Measurements from ENCODE around the gene SLC8A1. TPM values are rescaled to one million over a fixed set of nuclear protein-coding genes. Genes with fewer than 3 reads are reported as not detected.

The SLC8A1 gene
- total RNA-seq, 2 donors from 2014 or later: 4.7 to 6.3 TPM

DNA sequence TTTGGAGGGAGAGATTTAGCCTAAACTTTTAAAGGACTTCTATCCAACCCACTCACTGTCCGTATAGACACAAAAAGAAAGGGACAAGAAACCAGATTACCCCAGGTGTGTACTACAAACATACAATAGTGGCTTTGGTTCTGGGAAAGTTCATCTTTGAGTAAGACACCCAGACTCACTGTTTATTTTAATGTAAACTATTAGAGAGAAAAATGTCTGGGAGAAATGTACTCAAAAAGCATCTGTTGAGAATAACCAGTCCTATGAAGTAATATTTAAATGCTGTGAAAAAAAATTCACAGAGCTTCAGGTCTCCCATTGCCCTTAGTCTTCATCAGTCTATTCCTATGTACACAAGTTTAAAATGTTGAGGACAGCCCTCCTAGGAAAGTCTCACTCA lies 107.5 kb downstream of the SLC8A1 start:
- H3K9me3 Mint-ChIP-seq: no peaks in the 10 kb centered on the region
- no peak overlapping the region for H3K4me3 ChIP-seq (ENCODE audit: low read length)
- H3K9ac ChIP-seq (ENCODE audit: extremely low read depth, low read length, poor library complexity, severe bottlenecking): no peak overlapping the region
- peaks cover 1% of the 10 kb centered on the region for H3K4me1 Mint-ChIP-seq
- no peak overlapping the region for H3K27ac Mint-ChIP-seq
- H3K27me3 ChIP-seq (ENCODE audit: control insufficient read depth, insufficient read depth, low read length, poor library complexity, severe bottlenecking): no peaks in the 10 kb centered on the region
- no peaks in the 10 kb centered on the region for H3K27me3 Mint-ChIP-seq (ENCODE audit: insufficient read depth)
- H3K36me3 ChIP-seq (ENCODE audit: control insufficient read depth, insufficient read depth, low read length): no peaks in the 10 kb centered on the region
- no peak overlapping the region for H3K27ac ChIP-seq (ENCODE audit: low read depth, low read length)
- 100% methylated on average over 1 of the region's 1 CpG; no CpG with 5 or more reads in 1 of the 2 experiments for WGBS, 2 experiments (ENCODE audit: insufficient coverage in 1 of 2, insufficient read length in 1 of 2)
- no peak overlapping the region for H3K4me3 Mint-ChIP-seq
- no peaks in the 10 kb centered on the region for H3K4me1 ChIP-seq (ENCODE audit: control insufficient read depth, insufficient read depth, low read length)
- DNase-seq: no peak
- no peaks in the 10 kb centered on the region for H3K36me3 Mint-ChIP-seq (ENCODE audit: low read depth)
- TF ChIP-seq, protein P1, sequence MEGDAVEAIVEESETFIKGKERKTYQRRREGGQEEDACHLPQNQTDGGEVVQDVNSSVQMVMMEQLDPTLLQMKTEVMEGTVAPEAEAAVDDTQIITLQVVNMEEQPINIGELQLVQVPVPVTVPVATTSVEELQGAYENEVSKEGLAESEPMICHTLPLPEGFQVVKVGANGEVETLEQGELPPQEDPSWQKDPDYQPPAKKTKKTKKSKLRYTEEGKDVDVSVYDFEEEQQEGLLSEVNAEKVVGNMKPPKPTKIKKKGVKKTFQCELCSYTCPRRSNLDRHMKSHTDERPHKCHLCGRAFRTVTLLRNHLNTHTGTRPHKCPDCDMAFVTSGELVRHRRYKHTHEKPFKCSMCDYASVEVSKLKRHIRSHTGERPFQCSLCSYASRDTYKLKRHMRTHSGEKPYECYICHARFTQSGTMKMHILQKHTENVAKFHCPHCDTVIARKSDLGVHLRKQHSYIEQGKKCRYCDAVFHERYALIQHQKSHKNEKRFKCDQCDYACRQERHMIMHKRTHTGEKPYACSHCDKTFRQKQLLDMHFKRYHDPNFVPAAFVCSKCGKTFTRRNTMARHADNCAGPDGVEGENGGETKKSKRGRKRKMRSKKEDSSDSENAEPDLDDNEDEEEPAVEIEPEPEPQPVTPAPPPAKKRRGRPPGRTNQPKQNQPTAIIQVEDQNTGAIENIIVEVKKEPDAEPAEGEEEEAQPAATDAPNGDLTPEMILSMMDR (conservative IDR thresholded peaks at IDR 0.05): no peak
- no peaks in the 10 kb centered on the region for H3K9me3 ChIP-seq (ENCODE audit: control insufficient read depth, low read length)

DNA sequence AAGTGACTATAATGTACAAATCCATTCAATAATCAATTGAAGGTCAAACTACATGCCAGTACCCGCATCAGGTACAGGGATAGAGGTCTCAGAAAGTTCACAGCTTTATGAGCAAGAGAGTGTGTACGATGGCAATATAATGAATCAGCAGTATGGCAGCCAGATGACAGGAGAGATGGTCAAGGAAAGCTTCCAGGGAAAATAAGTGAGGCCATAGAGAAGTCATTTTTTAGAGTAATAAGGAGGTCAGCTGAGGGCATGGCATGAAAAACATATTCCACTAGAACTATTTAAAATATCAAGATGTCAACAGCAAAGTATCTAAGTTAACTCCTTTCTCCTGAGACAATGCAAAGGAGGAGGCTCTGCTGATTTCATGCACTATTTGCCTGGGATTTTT lies 108.0 kb downstream of the SLC8A1 start:
- Histone ChIP-seq H3K4me1 (ENCODE audit: control insufficient read depth, insufficient read depth, low read length) (no peaks in the 10 kb centered on the region), H3K27ac (ENCODE audit: low read depth, low read length) (no peak overlapping the region), H3K9ac (ENCODE audit: extremely low read depth, low read length, poor library complexity, severe bottlenecking) (no peak overlapping the region), H3K4me3 (ENCODE audit: low read length) (no peak overlapping the region), H3K9me3 (ENCODE audit: control insufficient read depth, low read length) (no peaks in the 10 kb centered on the region), H3K27me3 (ENCODE audit: control insufficient read depth, insufficient read depth, low read length, poor library complexity, severe bottlenecking) (no peaks in the 10 kb centered on the region), H3K36me3 (ENCODE audit: control insufficient read depth, insufficient read depth, low read length) (no peaks in the 10 kb centered on the region)
- no peaks in the 10 kb centered on the region for H3K9me3 Mint-ChIP-seq
- H3K27me3 Mint-ChIP-seq (ENCODE audit: insufficient read depth): no peaks in the 10 kb centered on the region
- no peak for DNase-seq
- 90% methylated on average over 2 of the region's 2 CpGs for WGBS, 2 experiments (ENCODE audit: insufficient coverage in 1 of 2, insufficient read length in 1 of 2)
- H3K4me1 Mint-ChIP-seq: peaks cover 5% of the 10 kb centered on the region
- no peaks in the 10 kb centered on the region for H3K36me3 Mint-ChIP-seq (ENCODE audit: low read depth)
- no peak overlapping the region for H3K4me3 Mint-ChIP-seq
- H3K27ac Mint-ChIP-seq: no peak overlapping the region
- TF ChIP-seq, protein P1 (conservative IDR thresholded peaks at IDR 0.05): no peak

DNA sequence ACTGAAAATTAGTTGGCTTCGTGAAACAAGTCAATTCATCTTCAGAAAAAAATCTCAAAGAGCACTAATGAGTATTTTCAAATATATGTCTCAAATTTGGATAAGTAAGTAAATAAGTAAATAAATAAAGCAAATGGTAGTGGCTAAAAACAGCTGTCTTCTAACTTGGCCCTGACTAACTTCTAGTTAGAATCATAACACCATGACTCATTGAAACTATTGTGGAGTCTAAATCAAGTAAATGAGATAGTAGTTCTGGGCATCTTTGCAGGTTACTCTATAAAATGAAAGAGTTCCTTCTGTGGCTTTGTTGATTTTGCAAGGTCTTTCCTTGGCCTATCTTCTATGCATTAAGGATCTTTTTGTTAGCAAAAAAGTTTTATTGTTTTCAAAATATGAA lies 110.7 kb downstream of the SLC8A1 start:
- peaks cover 5% of the 10 kb centered on the region for H3K4me1 Mint-ChIP-seq
- no peak overlapping the region for H3K4me3 ChIP-seq (ENCODE audit: low read length)
- no peaks in the 10 kb centered on the region for H3K9me3 Mint-ChIP-seq

More for the DNA sequence above, 110.7 kb downstream of the SLC8A1 start:
- no peaks in the 10 kb centered on the region for H3K27me3 Mint-ChIP-seq (ENCODE audit: insufficient read depth)
- no peak overlapping the region for H3K4me3 Mint-ChIP-seq
- no peaks in the 10 kb centered on the region for H3K9me3 ChIP-seq (ENCODE audit: control insufficient read depth, low read length)
- DNase-seq: no peak
- TF ChIP-seq, protein P1 (conservative IDR thresholded peaks at IDR 0.05): no peak
- no peak overlapping the region for H3K27ac Mint-ChIP-seq
- no peaks in the 10 kb centered on the region for H3K36me3 Mint-ChIP-seq (ENCODE audit: low read depth)
- no peak overlapping the region for H3K9ac ChIP-seq (ENCODE audit: extremely low read depth, low read length, poor library complexity, severe bottlenecking)
- 100% methylated on average over 1 of the region's 1 CpG; no CpG with 5 or more reads in 1 of the 2 experiments for WGBS, 2 experiments (ENCODE audit: insufficient coverage in 1 of 2, insufficient read length in 1 of 2)
- no peaks in the 10 kb centered on the region for H3K36me3 ChIP-seq (ENCODE audit: control insufficient read depth, insufficient read depth, low read length)
- no peaks in the 10 kb centered on the region for H3K27me3 ChIP-seq (ENCODE audit: control insufficient read depth, insufficient read depth, low read length, poor library complexity, severe bottlenecking)
- H3K27ac ChIP-seq (ENCODE audit: low read depth, low read length): no peak overlapping the region
- H3K4me1 ChIP-seq (ENCODE audit: control insufficient read depth, insufficient read depth, low read length): no peaks in the 10 kb centered on the region
